CD4-positive, alpha-beta memory T cell (primary cell): ENCODE measurements around the gene COLGALT1. TPM values are rescaled to one million over a fixed set of nuclear protein-coding genes. Genes with fewer than 3 reads are reported as not detected.

ENCODE experiments used
- CTCF ChIA-PET: fragments of 350-600 bp; sonication (Branson Sonifier 250); formaldehyde crosslinking; loops from one replicate; lab custom pipeline; 2021; ENCODE audit warnings: inconsistent platforms; ENCODE audit not compliant: partially characterized antibody; lab: Charles Lee
- POLR2A ChIA-PET: fragments of 350-600 bp; sonication (Branson Sonifier 250); formaldehyde crosslinking; loops from one replicate; lab custom pipeline; 2021; ENCODE audit not compliant: partially characterized antibody; lab: Charles Lee
- DNase-seq, 5 donors: peaks; one replicate each; pipeline versions ENCODE4 v3.0.0 to v3.0.0-alpha.2; 2020 to 2022; ENCODE audit warnings: mixed read lengths in 1 of 5
- H3K27ac ChIP-seq: one replicate; pipeline ENCODE4 v1.7.0; 2013; ENCODE audit warnings: low read depth, low read length
- H3K27me3 ChIP-seq: 2 replicates; pipeline ENCODE4 v1.7.0; 2013; ENCODE audit warnings: mild to moderate bottlenecking, low read length, moderate library complexity; ENCODE audit not compliant: insufficient read depth
- H3K36me3 ChIP-seq: 2 replicates; pipeline ENCODE4 v1.7.0; 2013; ENCODE audit warnings: mild to moderate bottlenecking, low read length, moderate library complexity; ENCODE audit not compliant: insufficient read depth
- H3K4me1 ChIP-seq: 2 replicates; pipeline ENCODE4 v1.7.0; 2013; ENCODE audit warnings: mild to moderate bottlenecking, low read length, moderate library complexity; ENCODE audit not compliant: insufficient read depth
- H3K4me3 ChIP-seq, 2 donors: one replicate each; pipeline ENCODE4 v1.7.0; 2013; ENCODE audit warnings: low read length in 2 of 2, mild to moderate bottlenecking in 1 of 2
- H3K9me3 ChIP-seq, 2 donors: one replicate each; pipeline ENCODE4 v1.7.0; 2013; ENCODE audit warnings: low read length in 2 of 2, control low read depth in 1 of 2; ENCODE audit not compliant: control insufficient read depth in 1 of 2
- H3K27ac Mint-ChIP-seq, 7 donors: one replicate each; pipeline ENCODE4 v1.8.0; 2020 to 2021; ENCODE audit warnings: mixed read lengths in 7 of 7, mild to moderate bottlenecking in 6 of 7, inconsistent platforms in 3 of 7, moderate library complexity in 3 of 7
- H3K27me3 Mint-ChIP-seq, 2 donors: one replicate each; pipeline ENCODE4 v1.8.0; 2020 to 2021; ENCODE audit warnings: mixed read lengths in 2 of 2
- H3K36me3 Mint-ChIP-seq, 2 donors: one replicate each; pipeline ENCODE4 v1.8.0; 2020 to 2021; ENCODE audit warnings: mixed read lengths in 2 of 2, inconsistent platforms in 1 of 2, mild to moderate bottlenecking in 1 of 2
- H3K4me1 Mint-ChIP-seq, 4 donors: one replicate each; pipeline ENCODE4 v1.8.0; 2020 to 2021; ENCODE audit warnings: mixed read lengths in 4 of 4, mild to moderate bottlenecking in 1 of 4
- H3K4me3 Mint-ChIP-seq, 8 donors: one replicate each; pipeline ENCODE4 v1.8.0; 2020 to 2021; ENCODE audit warnings: mixed read lengths in 8 of 8, mild to moderate bottlenecking in 7 of 8, moderate library complexity in 6 of 8, inconsistent platforms in 3 of 8
- H3K9me3 Mint-ChIP-seq, 8 donors: one replicate each; pipeline ENCODE4 v1.8.0; 2020 to 2021; ENCODE audit warnings: mixed read lengths in 8 of 8, mild to moderate bottlenecking in 5 of 8, inconsistent platforms in 3 of 8, moderate library complexity in 1 of 8
- intact Hi-C: fragments of 100-400 bp; cut with micrococcal nuclease; formaldehyde crosslinking; loops from one replicate; pipeline ENCODE4 v1.15.1; 2023
- polyA plus RNA-seq, 2 donors: library from polyadenylated mRNA; unstranded; fragments of 300-500 nt; fragmentation: Illumina TruSeq; gene quantifications; one replicate each; pipeline ENCODE4 v1.2.3, GENCODE V29; 2021
- total RNA-seq, 2 experiments: library from RNA; stranded (reverse); gene quantifications; one replicate each; pipeline ENCODE4 v1.2.3, GENCODE V29; 2021

COLGALT1 gene
- total and polyA plus RNA-seq, 4 experiments from 2014 or later, result 14.1 to 74.7 (median 46.6) TPM

GRCh38 chr19:17602872-17603510, 47.5 kb downstream of the COLGALT1 start:
- DNase-seq, result no peak
- Histone ChIP-seq H3K4me1 (peaks cover 13% of the 10 kb centered on the region), H3K27me3 (peaks cover 8% of the 10 kb centered on the region), H3K9me3 (no peaks in the 10 kb centered on the region), H3K36me3 (no peaks in the 10 kb centered on the region), H3K4me3 (no peak overlapping the region), H3K27ac (no peak overlapping the region)
- Mint-ChIP-seq H3K27ac (peak overlapping the region in 1 of 7 donors; percentile 73), H3K4me3 (no peak overlapping the region), H3K4me1 (peaks cover 6 to 11% (median 8%) of the 10 kb centered on the region in 4 donors), H3K9me3 (no peaks in the 10 kb centered on the region), H3K27me3 (peaks cover 30 to 36% of the 10 kb centered on the region in 2 donors), H3K36me3 (no peaks in the 10 kb centered on the region)
- POLR2A ChIA-PET, result no interaction called here
- intact Hi-C loops, result no loop called here
- CTCF ChIA-PET, result interaction anchor here (1.1 kb wide), 1 partner anchor 107 kb away, joined by 4 read pairs; no protein-coding TSS in a partner anchor

- Histone ChIP-seq H3K27ac (no peak overlapping the region), H3K27me3 (peaks cover 8% of the 10 kb centered on the region), H3K4me3 (no peak overlapping the region), H3K36me3 (no peaks in the 10 kb centered on the region), H3K4me1 (peaks cover 13% of the 10 kb centered on the region), H3K9me3 (no peaks in the 10 kb centered on the region)
- Mint-ChIP-seq H3K4me1 (peaks cover 6 to 11% (median 8%) of the 10 kb centered on the region in 4 donors), H3K36me3 (no peaks in the 10 kb centered on the region), H3K27me3 (peaks cover 29 to 36% of the 10 kb centered on the region in 2 donors), H3K9me3 (no peaks in the 10 kb centered on the region), H3K27ac (peak overlapping the region in 2 of 7 donors; percentile 19 to 74), H3K4me3 (peak overlapping the region in 3 of 8 donors; percentile 19 to 42 (median 35))
- no peak for DNase-seq
- CTCF ChIA-PET, result interaction anchor here (1.0 to 1.9 kb wide), 3 partner anchors 18 to 108 kb away, joined by 3 to 6 read pairs (median 4); no protein-coding TSS in a partner anchor
- intact Hi-C loops, result no loop called here
- POLR2A ChIA-PET, result interaction anchor here (1.0 kb wide), 1 partner anchor 93 kb away, joined by 3 read pairs; the partner anchor contains the start of gene PGLS
These were observed 49.0 kb downstream of the COLGALT1 start for GRCh38 chr19:17604372-17605025.

GRCh38 chr19:17605117-17605516, 49.7 kb downstream of the COLGALT1 start:
- Histone ChIP-seq H3K4me1 (peaks cover 13% of the 10 kb centered on the region), H3K27me3 (peaks cover 8% of the 10 kb centered on the region), H3K36me3 (no peaks in the 10 kb centered on the region), H3K4me3 (no peak overlapping the region), H3K9me3 (no peaks in the 10 kb centered on the region), H3K27ac (no peak overlapping the region)
- peaks cover 0 to 2% (median 0%) of the 10 kb centered on the region in 8 donors for H3K9me3 Mint-ChIP-seq
- ChIA-PET POLR2A (interaction anchor here (1.0 to 1.6 kb wide), 2 partner anchors 93 to 134 kb away, joined by 3 to 5 read pairs; partner anchors contain the start of gene PGLS), CTCF (interaction anchor here (0.5 to 1.9 kb wide), 4 partner anchors 17 to 334 kb away, joined by 3 to 6 read pairs (median 3); no protein-coding TSS in a partner anchor)
- DNase-seq, result no peak
- intact Hi-C loops, result no loop called here
- H3K27me3 Mint-ChIP-seq, result peaks cover 29 to 36% of the 10 kb centered on the region in 2 donors
- H3K4me1 Mint-ChIP-seq, result peaks cover 6 to 11% (median 8%) of the 10 kb centered on the region in 4 donors
- no peaks in the 10 kb centered on the region for H3K36me3 Mint-ChIP-seq
- no peak overlapping the region for H3K4me3 Mint-ChIP-seq
- no peak overlapping the region for H3K27ac Mint-ChIP-seq

GRCh38 chr19:17605761-17606589, 50.5 kb downstream of the COLGALT1 start:
- Mint-ChIP-seq H3K27me3 (peaks cover 26 to 36% of the 10 kb centered on the region in 2 donors), H3K4me1 (peaks cover 7 to 11% (median 9%) of the 10 kb centered on the region in 4 donors), H3K9me3 (peaks cover 0 to 3% (median 0%) of the 10 kb centered on the region in 8 donors), H3K4me3 (peak overlapping the region; percentile 72 to 84 (median 81)), H3K36me3 (no peaks in the 10 kb centered on the region), H3K27ac (peak overlapping the region; percentile 72 to 91 (median 82))
- peaks cover 13% of the 10 kb centered on the region for H3K4me1 ChIP-seq
- H3K27ac ChIP-seq, result peak overlapping the region; percentile 17
- peak; percentile 82 to 93 (median 87) for DNase-seq
- peaks cover 8% of the 10 kb centered on the region for H3K27me3 ChIP-seq
- H3K4me3 ChIP-seq, result peak overlapping the region; percentile 17 to 54
- intact Hi-C loops, result loop anchor here (1.0 kb wide), 2 partner anchors 51 to 249 kb away; partner anchors contain the start of gene COLGALT1
- no peaks in the 10 kb centered on the region for H3K36me3 ChIP-seq
- no peaks in the 10 kb centered on the region for H3K9me3 ChIP-seq
- POLR2A ChIA-PET, result interaction anchor here (0.7 to 1.6 kb wide), 5 partner anchors 17 to 325 kb away, joined by 3 to 6 read pairs (median 4); partner anchors contain the start of genes MVB12A and RPL18A
- CTCF ChIA-PET, result interaction anchor here (0.5 to 2.2 kb wide), 18 partner anchors 9 to 333 kb away, joined by 3 to 11 read pairs (median 3); partner anchors contain the start of genes CCDC124 and RPL18A

GRCh38 chr19:17606590-17607185, 51.2 kb downstream of the COLGALT1 start:
- ChIA-PET POLR2A (interaction anchor here (0.7 to 1.6 kb wide), 5 partner anchors 16 to 325 kb away, joined by 3 to 6 read pairs (median 4); partner anchors contain the start of genes MVB12A and RPL18A), CTCF (interaction anchor here (0.6 to 2.2 kb wide), 17 partner anchors 8 to 326 kb away, joined by 3 to 11 read pairs (median 3); partner anchors contain the start of genes CCDC124 and RPL18A)
- H3K27ac ChIP-seq, result no peak overlapping the region
- peaks cover 21 to 29% of the 10 kb centered on the region in 2 donors for H3K27me3 Mint-ChIP-seq
- H3K27me3 ChIP-seq, result peaks cover 8% of the 10 kb centered on the region
- H3K27ac Mint-ChIP-seq, result peak overlapping the region; percentile 72 to 91 (median 82)
- H3K9me3 ChIP-seq, result no peaks in the 10 kb centered on the region
- no peaks in the 10 kb centered on the region for H3K36me3 Mint-ChIP-seq
- no peaks in the 10 kb centered on the region for H3K36me3 ChIP-seq
- H3K4me1 ChIP-seq, result peaks cover 13% of the 10 kb centered on the region
- peaks cover 0 to 3% (median 0%) of the 10 kb centered on the region in 8 donors for H3K9me3 Mint-ChIP-seq
- peaks cover 7 to 11% (median 9%) of the 10 kb centered on the region in 4 donors for H3K4me1 Mint-ChIP-seq
- H3K4me3 Mint-ChIP-seq, result peak overlapping the region; percentile 73 to 84 (median 81)
- H3K4me3 ChIP-seq, result peak overlapping the region in 1 of 2 donors; percentile 54
- intact Hi-C loops, result loop anchor here (1.0 kb wide), 2 partner anchors 51 to 249 kb away; partner anchors contain the start of gene COLGALT1
- DNase-seq, result no peak

- ChIA-PET CTCF (interaction anchor here (1.6 kb wide), 1 partner anchor 55 kb away, joined by 3 read pairs; no protein-coding TSS in a partner anchor), POLR2A (no interaction called here)
- H3K4me1 ChIP-seq, result peaks cover 13% of the 10 kb centered on the region
- no peak overlapping the region for H3K27ac ChIP-seq
- intact Hi-C loops, result no loop called here
- Mint-ChIP-seq H3K4me1 (peaks cover 8 to 11% (median 9%) of the 10 kb centered on the region in 4 donors), H3K4me3 (peak overlapping the region in 3 of 8 donors; percentile 2 to 32 (median 24)), H3K27ac (peak overlapping the region in 1 of 7 donors; percentile 87), H3K36me3 (no peaks in the 10 kb centered on the region), H3K9me3 (peaks cover 0 to 3% (median 0%) of the 10 kb centered on the region in 8 donors), H3K27me3 (peaks cover 16 to 19% of the 10 kb centered on the region in 2 donors)
- H3K4me3 ChIP-seq, result no peak overlapping the region
- H3K36me3 ChIP-seq, result no peaks in the 10 kb centered on the region
- peaks cover under 1% of the 10 kb centered on the region for H3K27me3 ChIP-seq
- no peak for DNase-seq
- H3K9me3 ChIP-seq, result no peaks in the 10 kb centered on the region
These were observed 52.5 kb downstream of the COLGALT1 start for GRCh38 chr19:17607936-17608335.
